K562 (cell line): ENCODE data around the gene PIK3CD. TPM values are rescaled to one million over a fixed set of nuclear protein-coding genes. Genes with fewer than 3 reads are reported as not detected.

ENCODE experiments used
- ATAC-seq: fragments of 200-7000 bp; cut with Tn5 transposase; 3 replicates; pipeline ENCODE4 v1.9.1; 2020; ENCODE audit warnings: moderate library complexity
- BruUV-seq: library from RNA; stranded (reverse); fragments of 400-500 nt; replicated peaks from 2 replicates; lab custom pipeline; 2021; lab: Mats Ljungman, UMichigan
- CTCF ChIA-PET: fragments of 300-600 bp; formaldehyde crosslinking; extraction: SDS; loops from one replicate; lab custom pipeline; 2021; ENCODE audit warnings: low intra/inter-chr PET ratio; lab: Yijun Ruan, JAX
- POLR2A ChIA-PET: fragments of 300-600, 350-650 bp; sonication (Branson Sonifier 250); formaldehyde crosslinking; extraction: SDS; loops from one replicate; lab custom pipeline; 2021; ENCODE audit warnings: antibody characterized with exemption, inconsistent platforms; lab: Yijun Ruan, JAX
- DNase-seq, 4 experiments: peaks; one replicate each; pipeline versions ENCODE4 v3.0.0 to v3.0.0-alpha.2; 2011 to 2018; ENCODE audit warnings: low spot score in 3 of 4, mixed read lengths in 3 of 4; ENCODE audit errors: extremely low read depth in 1 of 4
- FAIRE-seq: peaks from 2 replicates; lab custom pipeline; 2011; peaks lifted over from hg19 to GRCh38; lab: Jason Lieb, UNC
- H2AFZ ChIP-seq: 2 replicates; pipeline ENCODE4 v1.6.0; 2011; ENCODE audit warnings: low read depth, low read length, control low read depth, inconsistent platforms
- H3K27ac ChIP-seq: fragments of 200-600 bp; 3 replicates; pipeline ENCODE4 v1.8.0; 2011; ENCODE audit warnings: low read depth, mild to moderate bottlenecking, control low read depth, inconsistent platforms, low read length, moderate library complexity, mixed read lengths; ENCODE audit errors: extremely low read depth
- H3K27me3 ChIP-seq, 2 experiments: fragments of 300-600 bp in 1 of 2; 2 replicates in 1 of 2; 3 replicates in 1 of 2; pipeline versions ENCODE4 v1.6.0 to v1.8.0; 2011; ENCODE audit warnings: inconsistent platforms in 2 of 2, low read length in 2 of 2, mild to moderate bottlenecking in 1 of 2, mixed read lengths in 1 of 2, moderate library complexity in 1 of 2; ENCODE audit not compliant: control insufficient read depth in 2 of 2, insufficient read depth in 2 of 2
- H3K36me3 ChIP-seq: fragments of 300-600 bp; 3 replicates; pipeline ENCODE4 v1.8.0; 2011; ENCODE audit warnings: mild to moderate bottlenecking, low read length, inconsistent platforms; ENCODE audit not compliant: control insufficient read depth, insufficient read depth
- H3K4me1 ChIP-seq, 2 experiments: fragments of 200-600 bp in 1 of 2; replicated peaks in 1 of 2; 2 replicates in 1 of 2; 3 replicates in 1 of 2; pipeline versions ENCODE4 v1.5.1 to v1.8.0; 2011; ENCODE audit warnings: inconsistent platforms in 2 of 2, low read length in 2 of 2, mild to moderate bottlenecking in 1 of 2, mixed read lengths in 1 of 2, moderate library complexity in 1 of 2; ENCODE audit not compliant: control insufficient read depth in 2 of 2, insufficient read depth in 2 of 2
- H3K4me2 ChIP-seq: 2 replicates; pipeline ENCODE4 v1.6.1; 2011; ENCODE audit warnings: low read length, control low read depth, inconsistent platforms, mixed read lengths; ENCODE audit not compliant: insufficient read depth
- H3K4me3 ChIP-seq: fragments of 200-600 bp; sonication (generic), shearing (Covaris generic); 2 replicates; pipeline ENCODE4 v1.5.1; 2016; ENCODE audit warnings: control low read depth, inconsistent platforms
- H3K79me2 ChIP-seq: fragments of 200-600 bp; 3 replicates; pipeline ENCODE4 v1.8.0; 2011; ENCODE audit warnings: low read length, inconsistent platforms; ENCODE audit not compliant: control insufficient read depth, insufficient read depth
- H3K9ac ChIP-seq, 2 experiments: 2 replicates each; pipeline versions ENCODE4 v1.6.0 to v1.6.1; 2011; ENCODE audit warnings: low read depth in 2 of 2, low read length in 2 of 2, control low read depth in 1 of 2, inconsistent platforms in 1 of 2, mild to moderate bottlenecking in 1 of 2, mixed read lengths in 1 of 2; ENCODE audit not compliant: insufficient read depth in 1 of 2
- H3K9me1 ChIP-seq: one replicate; pipeline ENCODE4 v1.6.0; 2011; ENCODE audit warnings: inconsistent platforms, mild to moderate bottlenecking, low read length, moderate library complexity; ENCODE audit not compliant: control insufficient read depth, insufficient read depth
- H3K9me3 ChIP-seq: replicated peaks from 2 replicates; pipeline ENCODE4 v1.5.1; 2011; ENCODE audit warnings: low read depth, low read length, inconsistent platforms; ENCODE audit not compliant: control insufficient read depth, insufficient read depth
- H4K20me1 ChIP-seq: replicated peaks from 2 replicates; pipeline ENCODE4 v1.6.1; 2011; ENCODE audit warnings: low read length, inconsistent platforms, mixed read lengths; ENCODE audit not compliant: control insufficient read depth, insufficient read depth
- BRD4 ChIP-seq: fragments of 200-600 bp; sonication (generic); IDR thresholded peaks from 2 replicates; pipeline ENCODE4 v1.6.1; 2017; ENCODE audit warnings: inconsistent platforms
- DDX20 ChIP-seq: fragments of 450-650 bp; IDR thresholded peaks from 2 replicates; pipeline ENCODE4 v1.6.1; 2016; ENCODE audit warnings: missing genetic modification characterization, low read depth, mild to moderate bottlenecking, missing compliant biosample characterization, moderate library complexity
- FOXP1 ChIP-seq: sonication (generic); formaldehyde crosslinking; IDR thresholded peaks from 2 replicates; pipeline ENCODE4 v1.8.0; 2022; ENCODE audit warnings: mild to moderate bottlenecking, missing genetic modification reagents
- L3MBTL2 ChIP-seq: fragments of 450-650 bp; IDR thresholded peaks from 2 replicates; pipeline ENCODE4 v1.6.1; 2016; ENCODE audit warnings: mild to moderate bottlenecking, moderate library complexity
- PURB ChIP-seq: sonication (generic); formaldehyde crosslinking; IDR thresholded peaks from 2 replicates; pipeline ENCODE4 v1.9.0; 2021; ENCODE audit warnings: low read depth, mild to moderate bottlenecking, missing genetic modification reagents
- SAFB ChIP-seq: fragments of 200-400 bp; formaldehyde crosslinking; IDR thresholded peaks from 2 replicates; pipeline ENCODE4 v1.6.1; 2017; ENCODE audit warnings: low read depth, low read length, borderline replicate concordance
- TFAP4 ChIP-seq: sonication (generic); formaldehyde crosslinking; IDR thresholded peaks from 2 replicates; pipeline ENCODE4 v1.8.0; 2022; ENCODE audit warnings: missing genetic modification reagents, mild to moderate bottlenecking, moderate library complexity, borderline replicate concordance
- WGBS: fragments of 100-300 bp; shearing (Covaris generic); methylation state at CpG from one replicate; pipeline ENCODE4 v1.1.6; 2016; ENCODE audit warnings: low coverage, mixed read lengths; ENCODE audit not compliant: insufficient coverage; ENCODE audit errors: missing lambda C conversion rate; 5-methylcytosine and 5-hydroxymethylcytosine counted together
- in situ Hi-C: fragments of 300-500 bp; cut with MboI; formaldehyde crosslinking; loops from 4 replicates; pipeline ENCODE4 v1.15.0; 2018; ENCODE audit warnings: inconsistent platforms, mixed read lengths
- intact Hi-C: fragments of 100-400 bp; cut with micrococcal nuclease; formaldehyde crosslinking; loops from 2 replicates; pipeline ENCODE4 v1.14.2; 2022
- polyA plus RNA-seq, 8 experiments: library from polyadenylated mRNA; depleted of rRNA in 4 of 8; stranded (reverse) in 5 of 8; unstranded in 3 of 8; fragments of >200 nt; fragmentation: Nextera tagmentation in 2 of 8; fragmentation: Illumina TruSeq in 1 of 8; extraction: Ambion mirVana in 2 of 8; extraction: Trizol in 1 of 8; gene quantifications; 2 replicates each; pipeline versions ENCODE4 v1.2.1 to v1.2.3, GENCODE V29; 2011 to 2014; ENCODE audit warnings: inconsistent platforms in 1 of 8, missing spikeins in 1 of 8
- total RNA-seq, 7 experiments: library from RNA; depleted of rRNA in 6 of 7; stranded (reverse); fragments of >200 nt in 6 of 7; fragmentation: Illumina TruSeq in 2 of 7; extraction: Trizol in 2 of 7; gene quantifications; 2 replicates each; pipeline versions ENCODE4 v1.2.1 to v1.2.3, GENCODE V29; 2011 to 2021; ENCODE audit warnings: low replicate concordance in 1 of 7
- TF ChIP-seq, protein P1 (sequence below): sonication (generic); formaldehyde crosslinking; IDR thresholded peaks from 2 replicates; pipeline ENCODE4 v1.8.0; 2022; ENCODE audit warnings: mild to moderate bottlenecking, low read depth, missing genetic modification reagents

The PIK3CD gene
- total and polyA plus RNA-seq, 9 of the 15 experiments (the other 6 are each of a cell fraction or from before 2014, with no cell fraction given), result 1.8 to 20.8 (median 7.2) TPM

DNA sequence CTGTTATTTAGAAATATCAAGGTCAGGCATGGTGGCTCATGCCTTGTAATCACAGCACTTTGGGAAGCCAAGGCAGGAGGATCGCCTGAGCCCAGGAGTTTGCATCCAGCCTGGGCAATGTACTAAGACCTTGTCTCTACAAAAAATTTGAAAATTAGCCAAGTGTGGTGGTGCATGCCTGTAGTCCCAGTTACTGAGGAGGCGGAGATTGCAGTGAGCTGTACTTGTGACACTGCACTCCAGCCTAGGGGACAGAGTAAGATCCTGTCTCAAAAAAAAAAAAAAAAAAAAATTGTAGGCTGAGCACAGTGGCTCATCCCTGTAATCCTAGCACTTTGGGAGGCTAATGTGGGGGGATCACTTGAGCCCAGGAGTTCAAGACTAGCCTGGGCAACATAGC is 45.3 kb downstream of the PIK3CD start:
- Histone ChIP-seq H4K20me1 (no peaks in the 10 kb centered on the region), H3K9me3 (no peaks in the 10 kb centered on the region), H3K4me2 (no peak overlapping the region), H3K4me3 (no peak overlapping the region), H3K27ac (no peak overlapping the region), H3K9me1 (no peaks in the 10 kb centered on the region), H3K4me1 (no peaks in the 10 kb centered on the region; a peak in 1 of 5 replicates), H3K27me3 (no peaks in the 10 kb centered on the region), H3K9ac (no peak overlapping the region), H2AFZ (no peak overlapping the region), H3K36me3 (no peaks in the 10 kb centered on the region), H3K79me2 (no peaks in the 10 kb centered on the region)
- ChIA-PET CTCF (no interaction called here), POLR2A (interaction anchor here (0.6 kb wide), 1 partner anchor 10 kb away, joined by 3 read pairs; no protein-coding TSS in a partner anchor)
- FAIRE-seq, result no peak
- TF ChIP-seq, protein P1, sequence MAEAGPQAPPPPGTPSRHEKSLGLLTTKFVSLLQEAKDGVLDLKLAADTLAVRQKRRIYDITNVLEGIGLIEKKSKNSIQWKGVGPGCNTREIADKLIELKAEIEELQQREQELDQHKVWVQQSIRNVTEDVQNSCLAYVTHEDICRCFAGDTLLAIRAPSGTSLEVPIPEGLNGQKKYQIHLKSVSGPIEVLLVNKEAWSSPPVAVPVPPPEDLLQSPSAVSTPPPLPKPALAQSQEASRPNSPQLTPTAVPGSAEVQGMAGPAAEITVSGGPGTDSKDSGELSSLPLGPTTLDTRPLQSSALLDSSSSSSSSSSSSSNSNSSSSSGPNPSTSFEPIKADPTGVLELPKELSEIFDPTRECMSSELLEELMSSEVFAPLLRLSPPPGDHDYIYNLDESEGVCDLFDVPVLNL (CRISPR knock-in tag), result no peak
- TF ChIP-seq DDX20 (tag) (no peak), SAFB (no peak), FOXP1 (CRISPR knock-in tag) (no peak), PURB (CRISPR knock-in tag) (no peak), TFAP4 (CRISPR knock-in tag) (no peak), L3MBTL2 (no peak), BRD4 (no peak)
- no TSS peak for BruUV-seq
- no peak for ATAC-seq
- intact Hi-C loops, result no loop called here
- 84% methylated on average over 2 of the region's 2 CpGs for WGBS
- in situ Hi-C loops, result no loop called here
- no peak for DNase-seq
